Adrenal gland (tissue), 12 donors: Measurements from ENCODE around the gene STIM1. TPM values are rescaled to one million over a fixed set of nuclear protein-coding genes. Genes with fewer than 3 reads are reported as not detected.

ENCODE experiments used
- DNase-seq, 7 donors: peaks; one replicate each; pipeline ENCODE4 v3.0.0-alpha.2; 2019 to 2020
- H3K27ac ChIP-seq, 5 donors: fragments of 200-600 bp; sonication (generic) in 4 of 5; 1 replicate in 3 of 5; 2 replicates in 2 of 5; pipeline versions ENCODE4 v1.5.1 to v1.8.0; 2016 to 2020; ENCODE audit warnings: mild to moderate bottlenecking in 1 of 5
- H3K27me3 ChIP-seq: fragments of 200-600 bp; 2 replicates; pipeline ENCODE4 v1.8.0; 2021
- H3K36me3 ChIP-seq, 2 donors: fragments of 200-600 bp; replicated peaks in 1 of 2; 1 replicate in 1 of 2; 2 replicates in 1 of 2; pipeline versions ENCODE4 v1.5.1 to v1.8.0; 2018 to 2022
- H3K4me1 ChIP-seq, 2 donors: fragments of 200-600 bp; replicated peaks in 1 of 2; 1 replicate in 1 of 2; 2 replicates in 1 of 2; pipeline versions ENCODE4 v1.5.1 to v1.8.0; 2018 to 2021
- H3K4me3 ChIP-seq, 4 donors: fragments of 200-600 bp; sonication (generic) in 3 of 4; one replicate each; pipeline ENCODE4 v1.5.1; 2016 to 2018
- H3K9me3 ChIP-seq, 3 donors: fragments of 200-600 bp; sonication (generic) in 1 of 3; replicated peaks in 1 of 3; 1 replicate in 2 of 3; 2 replicates in 1 of 3; pipeline versions ENCODE4 v1.5.1 to v1.8.0; 2016 to 2021
- POLR2A ChIP-seq, 2 donors: fragments of 450-650 bp; IDR thresholded peaks; one replicate each; pipeline ENCODE4 v1.6.1; 2017; ENCODE audit warnings: antibody characterized with exemption in 2 of 2, mild to moderate bottlenecking in 2 of 2, moderate library complexity in 1 of 2
- WGBS, 4 donors: extraction: QIAGEN DNeasy Blood & Tissue Kit in 2 of 4; methylation state at CpG; one replicate each; pipeline versions ENCODE4 v1.1.5 to v1.1.7; 2013 to 2017; 5-methylcytosine and 5-hydroxymethylcytosine counted together
- intact Hi-C, 2 donors: fragments of 100-400 bp; cut with DNase I; formaldehyde crosslinking; loops; one replicate each; pipeline versions ENCODE4 v1.14.1 to v1.15.0; 2022 to 2023
- polyA plus RNA-seq, 3 donors: library from polyadenylated mRNA; stranded (reverse); fragments of 200-250 nt in 2 of 3; fragments of 350-450 nt in 1 of 3; fragmentation: Illumina TruSeq in 1 of 3; extraction: RNeasy Lipid Tissue Mini Kit (QIAGEN cat#74804) in 1 of 3; gene quantifications; one replicate each; pipeline ENCODE4 v1.2.3, GENCODE V29; 2013 to 2014
- total RNA-seq, 9 donors: library from RNA; depleted of rRNA in 4 of 9; stranded (reverse); fragments of >200 nt in 4 of 9; fragments of 120-200 nt in 1 of 9; fragmentation: NEBNext Ultra II Directional in 1 of 9; extraction: Animal tissue kit (Norgen Biotek cat#: 25700) in 1 of 9; gene quantifications; one replicate each; pipeline versions ENCODE4 v1.1.0 to v1.2.4, GENCODE V29; 2013 to 2023
- TF ChIP-seq, protein P1 (sequence below), 6 experiments: fragments of 450-650 bp in 4 of 6; fragments of 200-600 bp in 2 of 6; sonication (generic) in 1 of 6; IDR thresholded peaks; 1 replicate in 5 of 6; 2 replicates in 1 of 6; pipeline versions ENCODE4 v1.5.1 to v1.8.0; 2016 to 2021; ENCODE audit warnings: antibody characterized with exemption in 6 of 6, mild to moderate bottlenecking in 2 of 6, moderate library complexity in 1 of 6
- donor health status: healthy with polysubstance abuse.
- donor health status: Bipolar disorder and iron deficiency.
- donor health status: DM: yes; HTN: yes; CAD: no.
- donor health status: DM: no; HTN: no; CAD: no.
- donor health status: DM: no; HTN: no; CAD: no.
- donor health status: DM: yes; HTN: yes; CAD: no.

The STIM1 gene
- total and polyA plus RNA-seq, 12 donors, result 7.8 to 44.1 (median 32.5) TPM

DNA sequence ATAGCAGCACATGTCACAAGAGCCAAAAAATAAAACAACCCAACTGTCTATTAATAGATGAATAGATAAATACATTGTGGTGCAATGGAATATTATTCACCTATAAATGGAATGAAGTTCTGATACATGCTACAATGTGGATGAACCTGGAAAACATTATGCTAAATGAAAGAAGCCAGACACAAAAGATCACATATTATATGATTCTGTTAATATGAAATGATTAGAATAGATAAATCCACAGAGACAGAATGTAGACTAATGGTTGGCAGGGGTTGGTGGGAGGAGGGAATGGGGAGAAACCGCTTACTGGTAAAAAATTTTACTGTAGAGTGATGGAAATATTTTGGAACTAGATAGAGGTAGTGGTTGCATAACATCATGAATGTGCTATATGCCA, 206.2 kb downstream of the STIM1 start:
- DNase-seq, result no peak
- no peak overlapping the region for H3K4me3 ChIP-seq
- 94 to 96% (median 95%) methylated on average over 1 of the region's 1 CpG for WGBS, 4 donors
- no peak overlapping the region for H3K27ac ChIP-seq
- intact Hi-C loops, result no loop called here
- no peaks in the 10 kb centered on the region for H3K27me3 ChIP-seq
- no peaks in the 10 kb centered on the region for H3K9me3 ChIP-seq
- H3K4me1 ChIP-seq, result peaks cover 0 to 20% of the 10 kb centered on the region in 2 donors
- peaks cover 0 to 16% of the 10 kb centered on the region in 2 donors for H3K36me3 ChIP-seq
- TF ChIP-seq POLR2A (IDR thresholded peaks at IDR 0.05), result no peak
- TF ChIP-seq, protein P1, sequence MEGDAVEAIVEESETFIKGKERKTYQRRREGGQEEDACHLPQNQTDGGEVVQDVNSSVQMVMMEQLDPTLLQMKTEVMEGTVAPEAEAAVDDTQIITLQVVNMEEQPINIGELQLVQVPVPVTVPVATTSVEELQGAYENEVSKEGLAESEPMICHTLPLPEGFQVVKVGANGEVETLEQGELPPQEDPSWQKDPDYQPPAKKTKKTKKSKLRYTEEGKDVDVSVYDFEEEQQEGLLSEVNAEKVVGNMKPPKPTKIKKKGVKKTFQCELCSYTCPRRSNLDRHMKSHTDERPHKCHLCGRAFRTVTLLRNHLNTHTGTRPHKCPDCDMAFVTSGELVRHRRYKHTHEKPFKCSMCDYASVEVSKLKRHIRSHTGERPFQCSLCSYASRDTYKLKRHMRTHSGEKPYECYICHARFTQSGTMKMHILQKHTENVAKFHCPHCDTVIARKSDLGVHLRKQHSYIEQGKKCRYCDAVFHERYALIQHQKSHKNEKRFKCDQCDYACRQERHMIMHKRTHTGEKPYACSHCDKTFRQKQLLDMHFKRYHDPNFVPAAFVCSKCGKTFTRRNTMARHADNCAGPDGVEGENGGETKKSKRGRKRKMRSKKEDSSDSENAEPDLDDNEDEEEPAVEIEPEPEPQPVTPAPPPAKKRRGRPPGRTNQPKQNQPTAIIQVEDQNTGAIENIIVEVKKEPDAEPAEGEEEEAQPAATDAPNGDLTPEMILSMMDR (IDR thresholded peaks at IDR 0.05), result no peak

DNA sequence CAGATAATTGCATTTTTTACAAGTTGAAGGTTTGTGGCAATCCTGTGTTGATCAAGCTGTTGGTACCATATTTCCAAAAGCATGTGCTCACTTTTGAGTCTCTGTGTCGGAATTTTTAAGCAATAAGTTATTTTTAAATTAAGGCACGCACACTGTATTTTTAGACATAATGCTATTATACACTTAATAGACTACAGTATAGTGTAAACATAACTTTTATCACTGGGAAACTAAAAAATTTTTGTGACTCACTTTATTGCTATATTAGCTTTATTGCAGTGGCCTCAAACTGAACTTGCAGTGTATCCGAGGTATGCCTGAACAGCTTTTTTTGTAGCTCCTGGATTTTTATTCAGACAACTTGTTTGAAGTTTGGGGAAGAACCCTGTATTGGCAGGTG, 207.9 kb downstream of the STIM1 start:
- no peak for TF ChIP-seq POLR2A (IDR thresholded peaks at IDR 0.05)
- TF ChIP-seq, protein P1 (IDR thresholded peaks at IDR 0.05), result no peak
- intact Hi-C loops, result no loop called here
- 77 to 88% (median 84%) methylated on average over 3 of the region's 3 CpGs for WGBS, 4 donors
- Histone ChIP-seq H3K36me3 (peaks cover 0 to 16% of the 10 kb centered on the region in 2 donors), H3K4me1 (peaks cover 0 to 13% of the 10 kb centered on the region in 2 donors), H3K9me3 (no peaks in the 10 kb centered on the region), H3K27me3 (no peaks in the 10 kb centered on the region), H3K27ac (no peak overlapping the region), H3K4me3 (no peak overlapping the region)
- no peak for DNase-seq

DNA sequence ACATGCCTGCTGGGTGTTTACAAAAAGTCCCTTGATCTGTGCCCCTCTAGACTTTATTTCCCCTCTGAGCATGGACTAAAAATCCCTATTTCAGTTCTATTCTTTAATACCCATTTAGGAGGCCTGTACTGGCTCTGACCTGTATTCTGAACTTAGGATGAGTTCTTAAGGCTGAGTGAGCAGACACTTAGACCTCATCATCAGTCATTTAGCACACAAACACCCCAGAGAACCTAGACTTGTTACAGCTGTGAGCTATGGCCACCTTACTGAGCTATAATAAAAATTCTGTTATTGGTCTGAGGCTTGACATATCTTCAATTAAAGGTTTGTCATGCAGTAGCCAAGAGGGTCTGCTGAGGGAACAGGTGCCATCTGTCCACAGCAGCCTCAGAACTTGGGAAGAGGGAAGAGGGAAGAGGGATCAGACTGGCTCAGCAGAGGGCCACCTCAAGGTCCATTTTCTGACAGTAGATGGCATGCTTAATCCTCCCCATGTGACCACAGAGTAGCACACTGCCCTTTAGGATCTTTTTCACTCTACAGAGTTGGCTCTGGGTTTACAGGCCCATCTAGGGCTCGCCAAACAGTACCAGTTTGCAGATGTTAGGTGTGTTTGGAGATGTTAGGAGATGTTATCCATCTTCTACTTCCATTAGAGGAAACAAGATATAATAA, 209.0 kb downstream of the STIM1 start:
- TF ChIP-seq POLR2A (IDR thresholded peaks at IDR 0.05), result no peak
- TF ChIP-seq, protein P1 (IDR thresholded peaks at IDR 0.05), result no peak
- no peaks in the 10 kb centered on the region for H3K9me3 ChIP-seq
- WGBS, 4 donors, result 82 to 100% (median 92%) methylated on average over 1 of the region's 1 CpG
- no peaks in the 10 kb centered on the region for H3K27me3 ChIP-seq
- intact Hi-C loops, result no loop called here
- no peak for DNase-seq
- no peak overlapping the region for H3K27ac ChIP-seq
- peaks cover 0 to 13% of the 10 kb centered on the region in 2 donors for H3K36me3 ChIP-seq
- no peak overlapping the region for H3K4me3 ChIP-seq
- H3K4me1 ChIP-seq, result peaks cover 0 to 11% of the 10 kb centered on the region in 2 donors

DNA sequence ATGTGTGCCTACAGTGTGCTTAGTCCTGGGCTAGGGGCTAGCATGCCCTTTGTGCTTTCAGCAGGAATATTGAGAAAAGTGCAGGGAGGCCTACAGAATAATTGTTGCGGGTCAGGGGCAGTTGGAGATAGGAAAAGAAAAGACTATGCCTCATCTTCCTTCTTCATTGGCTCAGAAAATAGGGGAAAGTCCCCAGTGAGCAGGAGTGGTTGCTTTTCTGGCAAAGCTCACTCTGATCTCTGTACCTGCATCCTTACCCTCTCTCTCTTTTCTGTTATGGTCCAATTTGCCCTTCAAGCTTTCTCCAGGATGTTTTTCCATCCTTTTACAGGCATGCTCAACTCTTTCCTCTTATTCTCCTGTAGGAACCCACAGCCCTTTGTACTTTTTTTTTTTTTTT, 209.6 kb downstream of the STIM1 start:
- Histone ChIP-seq H3K4me1 (peaks cover 0 to 11% of the 10 kb centered on the region in 2 donors), H3K4me3 (no peak overlapping the region), H3K9me3 (no peaks in the 10 kb centered on the region), H3K27ac (no peak overlapping the region), H3K27me3 (no peaks in the 10 kb centered on the region), H3K36me3 (peaks cover 0 to 7% of the 10 kb centered on the region in 2 donors)
- intact Hi-C loops, result no loop called here
- 89 to 100% (median 95%) methylated on average over 1 of the region's 1 CpG for WGBS, 4 donors
- TF ChIP-seq, protein P1 (IDR thresholded peaks at IDR 0.05), result no peak
- no peak for TF ChIP-seq POLR2A (IDR thresholded peaks at IDR 0.05)
- no peak for DNase-seq
